PFSK-1 (cell line): ENCODE results near the gene MYO1G.

ENCODE experiments used
- FOXP2 ChIP-seq: optimal IDR thresholded peaks from 2 replicates; pipeline ENCODE3; 2011; ENCODE audit warnings: borderline replicate concordance, control low read depth, inconsistent platforms; ENCODE audit not compliant: insufficient read depth; ENCODE audit errors: extremely low read length, extremely low read depth
- POLR2AphosphoS5 ChIP-seq: IDR thresholded peaks from 2 replicates; pipeline ENCODE4 v1.6.1; 2012; ENCODE audit warnings: low read depth, mild to moderate bottlenecking, control low read depth, low read length, moderate library complexity
- SIN3A ChIP-seq: IDR thresholded peaks from 2 replicates; pipeline ENCODE4 v1.6.1; 2012; ENCODE audit warnings: mild to moderate bottlenecking, low read length, moderate library complexity, borderline replicate concordance; ENCODE audit not compliant: insufficient read depth
- TAF1 ChIP-seq: IDR thresholded peaks from 2 replicates; pipeline ENCODE4 v1.6.1; 2012; ENCODE audit warnings: low read length, control low read depth, borderline replicate concordance; ENCODE audit not compliant: insufficient read depth
- TF ChIP-seq, protein P1 (sequence below), 2 experiments: IDR thresholded peaks; 2 replicates each; pipeline versions ENCODE4 v1.6.1 to v1.8.0; 2011 to 2012; ENCODE audit warnings: low read depth in 2 of 2, low read length in 2 of 2, control low read depth in 1 of 2, inconsistent platforms in 1 of 2, mild to moderate bottlenecking in 1 of 2, moderate library complexity in 1 of 2; ENCODE audit not compliant: insufficient read depth in 1 of 2

Gene MYO1G

DNA sequence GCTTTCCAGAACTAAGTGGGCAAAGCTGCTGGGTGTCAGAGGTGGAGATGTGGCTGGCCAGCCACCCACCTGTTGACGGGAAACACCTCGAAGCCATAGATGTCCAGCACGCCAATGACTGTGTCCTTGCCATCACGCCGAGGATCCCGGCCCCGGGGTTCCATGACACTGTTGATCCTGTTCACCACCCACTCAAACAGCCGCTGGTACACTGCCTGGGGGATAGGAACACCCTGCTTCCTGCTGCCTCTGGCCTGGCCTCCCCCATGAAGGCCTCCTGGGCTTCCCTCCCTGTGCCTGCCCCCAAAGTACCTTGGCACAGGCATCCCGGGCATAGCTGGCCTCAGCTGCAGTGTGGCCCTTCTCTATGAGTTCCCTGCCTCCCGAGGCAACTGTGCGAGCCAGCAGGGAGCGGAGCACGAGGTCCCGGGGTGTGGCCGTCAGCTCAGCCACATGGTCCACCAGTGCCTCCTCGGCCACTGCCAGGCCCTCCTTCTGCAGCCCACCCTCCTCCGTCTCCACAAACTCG lies 8.2 kb downstream of the MYO1G start:
- TF ChIP-seq, protein P1, sequence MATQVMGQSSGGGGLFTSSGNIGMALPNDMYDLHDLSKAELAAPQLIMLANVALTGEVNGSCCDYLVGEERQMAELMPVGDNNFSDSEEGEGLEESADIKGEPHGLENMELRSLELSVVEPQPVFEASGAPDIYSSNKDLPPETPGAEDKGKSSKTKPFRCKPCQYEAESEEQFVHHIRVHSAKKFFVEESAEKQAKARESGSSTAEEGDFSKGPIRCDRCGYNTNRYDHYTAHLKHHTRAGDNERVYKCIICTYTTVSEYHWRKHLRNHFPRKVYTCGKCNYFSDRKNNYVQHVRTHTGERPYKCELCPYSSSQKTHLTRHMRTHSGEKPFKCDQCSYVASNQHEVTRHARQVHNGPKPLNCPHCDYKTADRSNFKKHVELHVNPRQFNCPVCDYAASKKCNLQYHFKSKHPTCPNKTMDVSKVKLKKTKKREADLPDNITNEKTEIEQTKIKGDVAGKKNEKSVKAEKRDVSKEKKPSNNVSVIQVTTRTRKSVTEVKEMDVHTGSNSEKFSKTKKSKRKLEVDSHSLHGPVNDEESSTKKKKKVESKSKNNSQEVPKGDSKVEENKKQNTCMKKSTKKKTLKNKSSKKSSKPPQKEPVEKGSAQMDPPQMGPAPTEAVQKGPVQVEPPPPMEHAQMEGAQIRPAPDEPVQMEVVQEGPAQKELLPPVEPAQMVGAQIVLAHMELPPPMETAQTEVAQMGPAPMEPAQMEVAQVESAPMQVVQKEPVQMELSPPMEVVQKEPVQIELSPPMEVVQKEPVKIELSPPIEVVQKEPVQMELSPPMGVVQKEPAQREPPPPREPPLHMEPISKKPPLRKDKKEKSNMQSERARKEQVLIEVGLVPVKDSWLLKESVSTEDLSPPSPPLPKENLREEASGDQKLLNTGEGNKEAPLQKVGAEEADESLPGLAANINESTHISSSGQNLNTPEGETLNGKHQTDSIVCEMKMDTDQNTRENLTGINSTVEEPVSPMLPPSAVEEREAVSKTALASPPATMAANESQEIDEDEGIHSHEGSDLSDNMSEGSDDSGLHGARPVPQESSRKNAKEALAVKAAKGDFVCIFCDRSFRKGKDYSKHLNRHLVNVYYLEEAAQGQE (IDR thresholded peaks at IDR 0.05; ENCODE audit: insufficient read depth in 1 of 2, low read depth in 2 of 2, low read length in 2 of 2), result no peak
- TF ChIP-seq SIN3A, result no peak
- no peak for TF ChIP-seq FOXP2
- TF ChIP-seq TAF1, result no peak
- no peak for TF ChIP-seq POLR2AphosphoS5

DNA sequence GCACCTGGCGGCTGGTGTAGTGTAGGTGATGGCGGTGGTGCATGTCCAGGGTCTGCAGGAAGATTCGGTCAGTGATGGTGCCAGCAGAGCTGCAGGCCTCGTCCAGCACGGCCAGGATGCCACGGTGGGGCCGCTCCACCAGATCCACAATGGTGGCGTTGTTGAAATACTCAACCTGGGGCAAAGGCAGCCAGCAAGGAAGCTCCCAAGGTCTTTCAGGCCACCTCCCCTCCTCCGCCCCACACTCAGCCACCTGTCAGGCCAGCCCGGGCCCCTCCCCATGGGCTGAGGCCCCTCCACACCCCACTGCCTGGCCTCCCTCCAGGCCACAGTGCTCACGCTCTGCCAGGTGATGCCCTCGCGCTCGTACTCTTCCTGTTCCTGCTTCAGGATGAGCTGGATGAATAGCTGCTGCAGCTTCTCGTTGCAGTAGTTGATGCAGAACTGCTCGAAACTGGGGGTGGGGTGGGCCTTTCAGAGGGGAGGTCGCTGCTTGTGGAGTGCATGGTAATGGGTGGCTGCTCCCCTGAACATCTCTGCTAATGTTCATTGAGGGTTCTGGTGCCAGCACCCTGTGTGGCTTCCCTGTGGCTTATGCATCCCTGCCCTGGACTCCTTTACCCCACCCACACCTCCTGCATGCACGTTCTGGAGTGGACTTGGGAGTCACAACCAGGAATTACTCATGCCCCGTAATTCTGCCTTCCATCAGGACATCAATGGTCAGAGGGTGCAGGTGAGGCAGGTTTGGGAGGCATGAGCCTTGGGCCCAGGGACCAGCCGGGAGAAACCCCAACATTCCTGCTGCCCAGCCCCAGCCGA lies 8.9 kb downstream of the MYO1G start:
- TF ChIP-seq SIN3A (no peak), FOXP2 (no peak), TAF1 (no peak)
- TF ChIP-seq, protein P1 (IDR thresholded peaks at IDR 0.05; ENCODE audit: insufficient read depth in 1 of 2, low read depth in 2 of 2, low read length in 2 of 2), result no peak

DNA sequence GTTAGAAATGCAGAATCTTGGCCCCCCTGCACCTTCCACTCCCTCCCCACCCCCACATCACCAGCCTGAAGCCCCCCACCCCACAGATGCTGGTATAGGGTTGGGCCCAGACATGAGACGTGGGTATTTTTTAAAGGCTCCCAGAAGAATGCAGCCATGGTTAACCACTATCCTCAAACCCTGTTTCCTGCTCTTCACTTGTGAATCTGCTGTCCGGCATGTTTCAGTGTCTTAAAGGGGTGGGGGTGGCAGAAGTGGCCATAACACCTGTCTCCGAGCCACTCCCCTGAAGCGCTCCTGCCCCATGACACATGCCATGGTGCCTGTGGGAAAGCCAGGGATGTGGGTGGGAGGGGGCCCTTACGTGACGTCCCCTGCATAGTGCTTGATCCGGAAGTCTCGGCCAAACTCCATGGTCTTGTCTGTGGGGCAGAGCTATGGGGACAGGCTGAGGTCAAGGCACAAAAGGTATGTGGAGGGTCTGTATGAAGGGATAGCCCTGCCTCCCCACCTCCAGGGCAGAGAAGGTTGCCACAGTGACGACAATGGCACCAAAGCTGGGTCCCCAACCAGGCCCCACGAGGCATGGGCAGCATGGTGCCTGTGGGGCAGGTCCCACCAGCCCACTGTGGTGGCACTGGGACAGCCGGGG lies 9.6 kb downstream of the MYO1G start:
- TF ChIP-seq FOXP2 (no peak), SIN3A (no peak), POLR2AphosphoS5 (no peak), TAF1 (no peak)
- TF ChIP-seq, protein P1 (IDR thresholded peaks at IDR 0.05; ENCODE audit: insufficient read depth in 1 of 2, low read depth in 2 of 2, low read length in 2 of 2), result no peak

DNA sequence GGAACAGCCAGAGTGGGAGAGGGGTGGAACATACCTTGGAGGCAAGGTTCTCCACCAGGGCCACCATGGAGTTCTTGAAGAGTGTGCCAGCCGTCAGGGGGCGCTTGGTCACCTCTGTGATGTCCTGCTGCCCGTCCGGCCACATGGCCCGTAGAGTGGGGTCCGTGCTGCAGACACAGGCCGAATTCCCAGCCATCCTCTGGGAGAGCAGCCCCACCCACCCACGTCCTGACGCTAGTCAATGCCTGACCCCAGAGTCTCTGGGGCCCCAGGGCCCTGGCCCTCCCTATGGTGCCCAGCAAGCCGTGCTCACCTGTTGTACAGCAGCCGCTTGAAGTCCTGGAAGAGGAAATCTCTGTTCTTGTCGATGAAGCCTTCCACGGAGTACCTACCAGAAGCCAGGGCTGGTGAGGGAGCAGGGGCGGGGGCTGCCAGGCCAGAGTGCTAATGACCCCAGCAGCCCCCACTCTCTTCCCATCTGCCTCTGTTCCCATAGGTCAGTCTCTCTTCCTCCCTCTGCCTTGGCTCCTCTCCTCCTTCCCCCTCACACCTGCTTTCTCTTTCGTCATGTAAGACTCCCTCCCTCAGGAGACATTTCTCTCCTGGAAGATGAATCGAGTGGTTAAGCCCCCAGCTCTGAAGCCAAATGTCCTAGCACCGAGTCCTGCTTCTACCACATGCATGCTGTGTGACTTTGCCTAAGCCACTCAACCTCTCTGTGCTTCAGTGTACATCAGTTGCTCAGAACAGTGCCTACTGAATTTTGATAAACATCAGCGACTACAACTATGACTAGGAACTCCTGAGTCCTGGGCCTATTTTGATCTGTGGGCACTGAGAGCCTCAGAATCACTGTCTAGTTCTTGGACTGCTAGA lies 11.0 kb downstream of the MYO1G start:
- TF ChIP-seq TAF1 (no peak), FOXP2 (peak; percentile 20), POLR2AphosphoS5 (no peak), SIN3A (no peak)
- TF ChIP-seq, protein P1 (IDR thresholded peaks at IDR 0.05; ENCODE audit: insufficient read depth in 1 of 2, low read depth in 2 of 2, low read length in 2 of 2), result no peak
